ENCODE data around the gene ZNF280C. TPM values are rescaled to one million over a fixed set of nuclear protein-coding genes. Genes with fewer than 3 reads are reported as not detected.

The ZNF280C gene
- total and polyA plus RNA-seq, 5 donors = 0.86 to 2.4 (median 2.0) TPM

- Histone ChIP-seq H3K4me1 (ENCODE audit: control insufficient read depth, insufficient read depth, low read length) (no peaks in the 10 kb centered on the region), H3K27ac (ENCODE audit: low read length) (no peak overlapping the region), H3K27me3 (ENCODE audit: control insufficient read depth, insufficient read depth) (no peaks in the 10 kb centered on the region), H3K4me3 (ENCODE audit: low read length) (no peak overlapping the region), H3K9me3 (ENCODE audit: control insufficient read depth, low read length) (no peaks in the 10 kb centered on the region)
- DNase-seq (no peak), ATAC-seq (no peak)
- intact Hi-C loops (cut with DNase I) = no loop called here
- 61% methylated on average over 2 of the region's 2 CpGs for WGBS
These were observed 105.3 kb downstream of the ZNF280C start for GRCh38 chrX:130163398-130163797.

DNA sequence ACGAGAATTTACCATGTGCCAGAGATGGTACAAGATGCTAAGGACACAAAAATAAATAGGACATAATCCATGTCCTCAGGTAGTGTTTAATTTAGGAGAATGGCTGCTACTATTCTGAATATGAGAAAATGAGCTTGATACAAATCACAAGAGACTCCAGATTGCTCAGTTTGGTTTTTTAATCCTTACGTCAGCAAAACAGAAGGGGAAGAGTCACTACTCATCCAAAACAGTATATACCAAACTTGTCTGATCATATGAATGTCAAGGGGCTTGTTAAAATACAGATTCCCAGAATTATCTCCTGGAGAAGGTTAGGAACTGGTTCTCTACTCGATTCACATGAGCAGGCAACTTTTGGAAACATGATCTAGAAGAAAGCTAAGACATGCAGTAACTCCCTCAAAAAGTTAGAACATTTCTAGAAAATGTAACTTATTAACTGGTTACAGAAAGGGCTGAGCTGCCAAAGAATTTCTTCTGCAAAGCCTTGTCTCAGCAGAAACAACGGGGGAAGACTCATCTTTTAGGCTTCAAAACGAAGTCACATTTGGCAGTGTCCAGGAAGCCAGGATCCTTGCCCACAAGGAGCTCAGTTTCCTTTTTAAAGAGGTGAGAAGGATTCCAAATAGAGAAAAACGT is 106.5 kb downstream of the ZNF280C start:
- WGBS = 50% methylated on average over 6 of the region's 6 CpGs
- Histone ChIP-seq H3K27ac (ENCODE audit: low read length) (no peak overlapping the region), H3K4me1 (ENCODE audit: control insufficient read depth, insufficient read depth, low read length) (no peaks in the 10 kb centered on the region), H3K9me3 (ENCODE audit: control insufficient read depth, low read length) (no peaks in the 10 kb centered on the region), H3K4me3 (ENCODE audit: low read length) (no peak overlapping the region), H3K27me3 (ENCODE audit: control insufficient read depth, insufficient read depth) (no peaks in the 10 kb centered on the region)
- intact Hi-C loops (cut with DNase I) = no loop called here
- ATAC-seq (no peak), DNase-seq (no peak)

- ATAC-seq = no peak
- Histone ChIP-seq H3K27me3 (ENCODE audit: control insufficient read depth, insufficient read depth) (no peaks in the 10 kb centered on the region), H3K9me3 (ENCODE audit: control insufficient read depth, low read length) (no peaks in the 10 kb centered on the region), H3K4me1 (ENCODE audit: control insufficient read depth, insufficient read depth, low read length) (no peaks in the 10 kb centered on the region), H3K4me3 (ENCODE audit: low read length) (no peak overlapping the region), H3K27ac (ENCODE audit: low read length) (no peak overlapping the region)
- WGBS = 90% methylated on average over 4 of the region's 4 CpGs
- intact Hi-C loops (cut with DNase I) = no loop called here
- no peak for DNase-seq
These were observed 108.9 kb downstream of the ZNF280C start for GRCh38 chrX:130159776-130160175.

GRCh38 chrX:130158311-130158710 is 110.4 kb downstream of the ZNF280C start:
- Histone ChIP-seq H3K27me3 (ENCODE audit: control insufficient read depth, insufficient read depth) (no peaks in the 10 kb centered on the region), H3K4me3 (ENCODE audit: low read length) (no peak overlapping the region), H3K27ac (ENCODE audit: low read length) (no peak overlapping the region), H3K4me1 (ENCODE audit: control insufficient read depth, insufficient read depth, low read length) (no peaks in the 10 kb centered on the region), H3K9me3 (ENCODE audit: control insufficient read depth, low read length) (no peaks in the 10 kb centered on the region)
- DNase-seq = no peak
- no peak for ATAC-seq
- intact Hi-C loops (cut with DNase I) = no loop called here
- 81% methylated on average over 2 of the region's 2 CpGs for WGBS

- ATAC-seq (peak in 1 of 2 donors; percentile 81), DNase-seq (no peak)
- Histone ChIP-seq H3K4me3 (ENCODE audit: low read length) (no peak overlapping the region), H3K9me3 (ENCODE audit: control insufficient read depth, low read length) (no peaks in the 10 kb centered on the region), H3K4me1 (ENCODE audit: control insufficient read depth, insufficient read depth, low read length) (no peaks in the 10 kb centered on the region), H3K27me3 (ENCODE audit: control insufficient read depth, insufficient read depth) (no peaks in the 10 kb centered on the region), H3K27ac (ENCODE audit: low read length) (no peak overlapping the region)
- intact Hi-C loops (cut with DNase I) = no loop called here
- 33% methylated on average over 2 of the region's 2 CpGs for WGBS
These were observed 113.1 kb downstream of the ZNF280C start for GRCh38 chrX:130155564-130155963.

Other genes starting within 250 kb of the ZNF280C start
- gene ELF4, start 158.4 kb downstream of the ZNF280C start, total RNA-seq = 1 to 10 TPM; 3.1 to 5.6 (median 3.9) TPM
- 1.7 TPM for gene ELF4, start 158.4 kb downstream of the ZNF280C start, polyA plus RNA-seq
- gene AIFM1, start 103.1 kb downstream of the ZNF280C start, total RNA-seq = 100 to 1,000 TPM in 1 of 4 donors, 10 to 100 TPM in 3; 82.0 to 102 (median 89.9) TPM
- gene AIFM1, start 103.1 kb downstream of the ZNF280C start, polyA plus RNA-seq = 129 TPM
- gene RAB33A, start 96.9 kb downstream of the ZNF280C start, total RNA-seq = 10 to 100 TPM in 3 of 4 donors, 1 to 10 TPM in 1; 9.8 to 21.9 (median 18.9) TPM
- 11.3 TPM for gene RAB33A, start 96.9 kb downstream of the ZNF280C start, polyA plus RNA-seq
- 1 to 10 TPM; 5.5 to 7.9 (median 6.3) TPM for gene SLC25A14, start 71.0 kb upstream of the ZNF280C start, total RNA-seq
- gene SLC25A14, start 71.0 kb upstream of the ZNF280C start, polyA plus RNA-seq = 7.4 TPM
- gene GPR119, start 116.8 kb upstream of the ZNF280C start, total RNA-seq = not detected
- not detected for gene GPR119, start 116.8 kb upstream of the ZNF280C start, polyA plus RNA-seq
- 10 to 100 TPM; 12.6 to 14.6 (median 14.0) TPM for gene RBMX2, start 133.1 kb upstream of the ZNF280C start, total RNA-seq
- gene RBMX2, start 133.1 kb upstream of the ZNF280C start, polyA plus RNA-seq = 13.1 TPM